Activated CD8-positive, alpha-beta memory T cell treated with anti-CD3 and anti-CD28 coated beads, Interleukin-2, amount 50 U/mL, for 4 hours (primary cell): Measurements from ENCODE around the gene RARB.

ENCODE experiments used
- DNase-seq: peaks from one replicate; pipeline ENCODE4 v3.0.0-alpha.2; 2020

Gene RARB

GRCh38 chr3:25582242-25582641, 154.2 kb downstream of the RARB start:
- DNase-seq: no peak

- DNase-seq: no peak
These were observed 155.3 kb downstream of the RARB start for GRCh38 chr3:25583343-25583742.

GRCh38 chr3:25584011-25584789, 156.1 kb downstream of the RARB start:
- no peak for DNase-seq

- DNase-seq: no peak
These were observed 157.5 kb downstream of the RARB start for GRCh38 chr3:25585361-25586166.

- no peak for DNase-seq
These were observed 158.1 kb downstream of the RARB start for GRCh38 chr3:25586167-25586505.

- no peak for DNase-seq
These were observed 158.5 kb downstream of the RARB start for GRCh38 chr3:25586553-25586952.

GRCh38 chr3:25587094-25587493, 159.0 kb downstream of the RARB start:
- DNase-seq: no peak

- DNase-seq: no peak
These were observed 159.5 kb downstream of the RARB start for GRCh38 chr3:25587526-25587925.

GRCh38 chr3:25587975-25588374, 159.9 kb downstream of the RARB start:
- DNase-seq: no peak

- DNase-seq: no peak
These were observed 160.5 kb downstream of the RARB start for GRCh38 chr3:25588441-25589103.

- no peak for DNase-seq
These were observed 161.2 kb downstream of the RARB start for GRCh38 chr3:25589104-25589782.

- DNase-seq: no peak
These were observed 161.8 kb downstream of the RARB start for GRCh38 chr3:25589783-25590258.

- no peak for DNase-seq
These were observed 164.5 kb downstream of the RARB start for GRCh38 chr3:25592510-25592968.

- DNase-seq: no peak
These were observed 164.9 kb downstream of the RARB start for GRCh38 chr3:25593001-25593400.

- DNase-seq: no peak
These were observed 166.0 kb downstream of the RARB start for GRCh38 chr3:25594007-25594502.

GRCh38 chr3:25597535-25598101, 169.6 kb downstream of the RARB start:
- no peak for DNase-seq

- DNase-seq: no peak
These were observed 175.6 kb downstream of the RARB start for GRCh38 chr3:25603703-25604102.

GRCh38 chr3:25604107-25604805, 176.2 kb downstream of the RARB start:
- DNase-seq: no peak

GRCh38 chr3:25610167-25610566, 182.1 kb downstream of the RARB start:
- no peak for DNase-seq

GRCh38 chr3:25610779-25611178, 182.7 kb downstream of the RARB start:
- DNase-seq: no peak

GRCh38 chr3:25611193-25611592, 183.1 kb downstream of the RARB start:
- DNase-seq: no peak

GRCh38 chr3:25618028-25618427, 190.0 kb downstream of the RARB start:
- DNase-seq: no peak
